HG03521 (cell line): Measurements from ENCODE around the gene CORIN.

Experiments
- ATAC-seq: cut with Tn5 transposase; IDR thresholded peaks from one replicate; pipeline ENCODE4 v1.9.1; 2021; ENCODE audit warnings: mild to moderate bottlenecking, moderate library complexity; ENCODE audit not compliant: unreplicated experiment

CORIN gene

GRCh38 chr4:47837908-47838294, at the start of gene CORIN:
Gene CORIN (minus strand): TSS chr4:47838067. CDS start chr4:47837949, 118 bp downstream.
- ATAC-seq, result no peak

- ATAC-seq, result no peak
Measured at GRCh38 chr4:47882228-47882627, 44.4 kb upstream of the CORIN start.

- ATAC-seq, result no peak
Measured at GRCh38 chr4:47879458-47879857, 41.6 kb upstream of the CORIN start.

- ATAC-seq, result no peak
Measured at GRCh38 chr4:47876784-47877546, 39.1 kb upstream of the CORIN start.

GRCh38 chr4:47876310-47876709, 38.4 kb upstream of the CORIN start:
- no peak for ATAC-seq

- ATAC-seq, result no peak
Measured at GRCh38 chr4:47873877-47874541, 36.1 kb upstream of the CORIN start.

GRCh38 chr4:47863486-47863885, 25.6 kb upstream of the CORIN start:
- ATAC-seq, result no peak

- no peak for ATAC-seq
Measured at GRCh38 chr4:47862297-47862696, 24.4 kb upstream of the CORIN start.

- ATAC-seq, result no peak
Measured at GRCh38 chr4:47860305-47860704, 22.4 kb upstream of the CORIN start.

- no peak for ATAC-seq
Measured at GRCh38 chr4:47858006-47858405, 20.1 kb upstream of the CORIN start.

- ATAC-seq, result no peak
Measured at GRCh38 chr4:47856713-47857112, 18.8 kb upstream of the CORIN start.

- no peak for ATAC-seq
Measured at GRCh38 chr4:47855350-47855749, 17.5 kb upstream of the CORIN start.

- no peak for ATAC-seq
Measured at GRCh38 chr4:47852136-47852535, 14.3 kb upstream of the CORIN start.

GRCh38 chr4:47849466-47849865, 11.6 kb upstream of the CORIN start:
- ATAC-seq, result no peak

GRCh38 chr4:47848041-47848440, 10.2 kb upstream of the CORIN start:
- no peak for ATAC-seq

- ATAC-seq, result no peak
Measured at GRCh38 chr4:47842985-47843384, 5.1 kb upstream of the CORIN start.

GRCh38 chr4:47840291-47840690, 2.4 kb upstream of the CORIN start:
- no peak for ATAC-seq

- ATAC-seq, result peak; percentile 62
Measured at GRCh38 chr4:47839259-47839658, 1.4 kb upstream of the CORIN start.

GRCh38 chr4:47838445-47838844, 578 bp upstream of the CORIN start:
- ATAC-seq, result no peak

GRCh38 chr4:47837094-47837907, 566 bp downstream of the CORIN start:
- ATAC-seq, result peak; percentile 50

- peak; percentile 54 for ATAC-seq
Measured at GRCh38 chr4:47836641-47837093, 1.2 kb downstream of the CORIN start.

- ATAC-seq, result no peak
Measured at GRCh38 chr4:47835494-47835893, 2.4 kb downstream of the CORIN start.
